DOHH2 (cell line): ENCODE results near the gene CBS.
"Not testable (repeated sequence)": the region's sequence is repeated elsewhere in the genome, so short reads cannot be mapped to it uniquely, and the experiment has no call there.

ENCODE experiments used
- H3F3A ChIP-seq: fragments of 200-600 bp; sonication (generic), shearing (Covaris generic); 2 replicates; pipeline ENCODE4 v1.6.0; 2016; ENCODE audit warnings: antibody characterized with exemption, mild to moderate bottlenecking; ENCODE audit not compliant: control insufficient read depth, insufficient read depth
- H3K27ac ChIP-seq: fragments of 200-600 bp; sonication (generic); 2 replicates; pipeline ENCODE4 v1.5.1; 2014; ENCODE audit warnings: low read depth, mild to moderate bottlenecking, low read length, moderate library complexity
- H3K27me3 ChIP-seq: fragments of 200-600 bp; sonication (generic); 2 replicates; pipeline ENCODE4 v1.6.1; 2014; ENCODE audit warnings: mild to moderate bottlenecking, low read length, mixed read lengths; ENCODE audit not compliant: control insufficient read depth
- H3K36me3 ChIP-seq: fragments of 200-600 bp; sonication (generic); 2 replicates; pipeline ENCODE4 v1.6.1; 2014; ENCODE audit warnings: mild to moderate bottlenecking, low read length, moderate library complexity, mixed read lengths; ENCODE audit not compliant: control insufficient read depth
- H3K4me1 ChIP-seq: fragments of 200-600 bp; sonication (generic); 2 replicates; pipeline ENCODE4 v1.6.1; 2014; ENCODE audit warnings: mild to moderate bottlenecking, low read length, mixed read lengths; ENCODE audit not compliant: control insufficient read depth
- H3K4me2 ChIP-seq: fragments of 200-600 bp; sonication (generic); 2 replicates; pipeline ENCODE4 v1.6.0; 2014; ENCODE audit warnings: mild to moderate bottlenecking, low read length, moderate library complexity
- H3K4me3 ChIP-seq: fragments of 200-600 bp; sonication (generic); 2 replicates; pipeline ENCODE4 v1.5.1; 2014; ENCODE audit warnings: mild to moderate bottlenecking, low read length, mixed read lengths
- H3K79me2 ChIP-seq: fragments of 200-600 bp; sonication (generic); 2 replicates; pipeline ENCODE4 v1.6.1; 2014; ENCODE audit warnings: mild to moderate bottlenecking, low read length, mixed read lengths; ENCODE audit not compliant: control insufficient read depth
- H3K9me2 ChIP-seq: fragments of 200-600 bp; sonication (generic); replicated peaks from 2 replicates; pipeline ENCODE4 v1.6.1; 2014; ENCODE audit warnings: mild to moderate bottlenecking, low read length, mixed read lengths; ENCODE audit not compliant: control insufficient read depth
- H3K9me3 ChIP-seq: fragments of 200-600 bp; sonication (generic); 2 replicates; pipeline ENCODE4 v1.6.1; 2014; ENCODE audit warnings: antibody characterized with exemption, low read length, mixed read lengths; ENCODE audit not compliant: control insufficient read depth, insufficient read depth
- H4K20me1 ChIP-seq: fragments of 200-600 bp; sonication (generic); 2 replicates; pipeline ENCODE4 v1.6.0; 2014; ENCODE audit warnings: low read depth, mild to moderate bottlenecking, antibody characterized with exemption, low read length, moderate library complexity; ENCODE audit not compliant: control insufficient read depth, insufficient read depth
- CTCF ChIP-seq: fragments of 200-600 bp; sonication (generic); IDR thresholded peaks from one replicate; pipeline ENCODE4 v1.5.1; 2014; ENCODE audit warnings: antibody characterized with exemption, mild to moderate bottlenecking, low read depth, low read length; ENCODE audit not compliant: poor library complexity, severe bottlenecking
- EZH2phosphoT487 ChIP-seq: fragments of 200-600 bp; sonication (generic); IDR thresholded peaks from 2 replicates; pipeline ENCODE4 v1.6.1; 2017; ENCODE audit warnings: borderline replicate concordance, mild to moderate bottlenecking, antibody characterized with exemption, low read length, moderate library complexity, mixed read lengths

The CBS gene

DNA sequence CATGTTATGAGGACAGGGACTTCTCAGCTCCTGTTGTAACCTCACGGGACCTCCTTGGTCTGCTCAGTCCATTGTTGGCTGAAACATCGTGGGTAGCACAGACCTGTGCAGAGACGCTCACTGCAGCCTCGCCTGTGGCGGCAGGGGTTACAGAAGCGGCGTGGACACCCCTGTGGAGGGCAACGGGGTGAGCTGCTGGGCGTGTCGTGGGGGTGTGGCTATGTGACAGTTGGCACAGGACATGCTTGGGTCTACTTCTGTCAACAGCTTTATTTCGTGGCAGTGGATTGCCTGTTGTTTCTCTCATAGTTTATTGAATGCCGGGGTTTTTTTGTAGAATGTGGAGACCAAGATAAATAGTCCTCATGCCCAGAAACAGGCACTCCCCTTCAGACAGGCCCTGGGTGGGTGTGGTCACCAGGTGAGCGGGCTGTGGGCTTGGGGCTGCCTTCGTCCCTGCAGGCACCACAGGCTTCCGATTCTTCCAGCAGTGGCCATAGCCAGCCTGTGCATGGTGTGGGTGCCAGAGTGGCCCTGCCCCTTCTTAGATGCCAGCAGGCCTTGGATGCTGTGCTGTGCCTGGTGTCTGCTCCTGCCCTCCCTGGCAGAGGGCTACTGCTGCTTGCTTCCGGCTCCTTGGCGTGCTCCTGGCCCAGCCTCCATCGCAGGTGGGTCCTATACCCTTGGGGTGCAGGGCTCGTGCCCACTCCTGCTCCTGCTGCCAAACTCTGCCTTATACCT lies 37.5 kb downstream of the CBS start:
- not testable (repeated sequence) for H3F3A ChIP-seq

GRCh38 chr21:43036889-43037288 lies 38.7 kb downstream of the CBS start:
- not testable (repeated sequence) for H3F3A ChIP-seq, H3K36me3 ChIP-seq, H3K4me3 ChIP-seq, H3K27me3 ChIP-seq, H3K79me2 ChIP-seq, H3K9me2 ChIP-seq, H4K20me1 ChIP-seq, H3K9me3 ChIP-seq, H3K27ac ChIP-seq, H3K4me2 ChIP-seq, H3K4me1 ChIP-seq

More for the DNA sequence above, 37.5 kb downstream of the CBS start:
- not testable (repeated sequence) for H3K4me2 ChIP-seq, H3K27me3 ChIP-seq, H3K36me3 ChIP-seq, H3K9me2 ChIP-seq, H3K4me1 ChIP-seq, H3K79me2 ChIP-seq, H3K9me3 ChIP-seq, H3K4me3 ChIP-seq, H4K20me1 ChIP-seq, H3K27ac ChIP-seq

DNA sequence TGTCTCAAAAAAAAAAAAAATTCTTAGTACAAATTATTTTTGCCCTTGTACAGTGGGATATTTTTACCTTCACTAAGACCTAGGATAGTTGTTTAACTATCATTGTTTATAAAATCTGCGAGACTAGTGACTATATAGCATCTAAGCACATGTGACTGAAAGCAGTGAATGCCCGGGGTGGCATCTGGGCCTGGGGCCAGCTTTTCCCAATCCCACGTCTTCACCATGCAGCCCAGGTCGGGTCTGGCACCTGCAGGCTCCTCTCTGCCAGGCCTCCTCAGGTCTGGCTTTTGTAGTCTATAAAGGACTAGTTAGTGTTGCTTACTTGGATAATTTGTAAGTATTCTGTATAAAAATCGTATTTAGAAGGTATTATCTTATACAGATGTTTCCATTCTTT lies 40.8 kb downstream of the CBS start:
- no peak for TF ChIP-seq EZH2phosphoT487
- no peak for TF ChIP-seq CTCF
- H3K4me1 ChIP-seq = no peaks in the 10 kb centered on the region
- H3K27me3 ChIP-seq = no peaks in the 10 kb centered on the region
- H3K9me2 ChIP-seq = no peaks in the 10 kb centered on the region
- H3K4me3 ChIP-seq = no peak overlapping the region
- H3K36me3 ChIP-seq = peaks cover 4% of the 10 kb centered on the region; the same call in 1 of the 2 replicates
- H3K79me2 ChIP-seq = no peaks in the 10 kb centered on the region
- H3K4me2 ChIP-seq = no peak overlapping the region
- no peaks in the 10 kb centered on the region for H3K9me3 ChIP-seq
- H4K20me1 ChIP-seq = no peaks in the 10 kb centered on the region
- no peak overlapping the region for H3K27ac ChIP-seq
- H3F3A ChIP-seq = no peaks in the 10 kb centered on the region

GRCh38 chr21:43034101-43034500 lies 41.5 kb downstream of the CBS start:
- Histone ChIP-seq H3K9me2 (no peaks in the 10 kb centered on the region), H3K4me1 (no peaks in the 10 kb centered on the region), H3K4me2 (no peak overlapping the region), H3K27ac (no peak overlapping the region), H3K36me3 (peaks cover 4% of the 10 kb centered on the region), H4K20me1 (no peaks in the 10 kb centered on the region), H3K9me3 (no peaks in the 10 kb centered on the region), H3K27me3 (no peaks in the 10 kb centered on the region), H3K79me2 (no peaks in the 10 kb centered on the region), H3F3A (no peaks in the 10 kb centered on the region), H3K4me3 (no peak overlapping the region)
- TF ChIP-seq CTCF = no peak
- no peak for TF ChIP-seq EZH2phosphoT487
